Measurements from ENCODE around the gene CKLF. TPM values are rescaled to one million over a fixed set of nuclear protein-coding genes. Genes with fewer than 3 reads are reported as not detected.

The CKLF gene
- total RNA-seq (ENCODE audit: unreplicated experiment): 17.9 TPM
- long read RNA-seq, partial matches to known transcripts: 0 of 2 reads
- long read RNA-seq, other reads (novel, unspliced or antisense): 0 of 2 reads

- H3K27ac Mint-ChIP-seq (ENCODE audit: unreplicated experiment): peak within 1 kb of the TSS; percentile 31
- H3K4me1 Mint-ChIP-seq (ENCODE audit: low read depth, unreplicated experiment): peaks cover 14% of the 10 kb centered on the region
- no peaks in the 10 kb centered on the region for H3K36me3 Mint-ChIP-seq (ENCODE audit: unreplicated experiment)
- H3K9me3 Mint-ChIP-seq (ENCODE audit: unreplicated experiment): peaks cover 7% of the 10 kb centered on the region
- peak; percentile 89 for DNase-seq
- peaks cover 4% of the 10 kb centered on the region for H3K27me3 Mint-ChIP-seq (ENCODE audit: unreplicated experiment)
- peak within 1 kb of the TSS; percentile 89 for H3K4me3 Mint-ChIP-seq (ENCODE audit: unreplicated experiment)
- no peak for TF ChIP-seq CTCF (IDR thresholded peaks at IDR 0.05; ENCODE audit: partially characterized antibody, unreplicated experiment)
Measured at GRCh38 chr16:66552286-66553177, at the start of gene CKLF. Gene CKLF, plus strand, starts transcription at chr16:66552576. Its CDS starts 140 bp downstream, at chr16:66552716.

- Mint-ChIP-seq H3K4me1 (ENCODE audit: low read depth, unreplicated experiment) (peaks cover 8% of the 10 kb centered on the region), H3K9me3 (ENCODE audit: unreplicated experiment) (peaks cover 3% of the 10 kb centered on the region), H3K27ac (ENCODE audit: unreplicated experiment) (no peak overlapping the region), H3K4me3 (ENCODE audit: unreplicated experiment) (peak overlapping the region; percentile 14), H3K36me3 (ENCODE audit: unreplicated experiment) (no peaks in the 10 kb centered on the region), H3K27me3 (ENCODE audit: unreplicated experiment) (no peaks in the 10 kb centered on the region)
- no peak for DNase-seq
- no peak for TF ChIP-seq CTCF (IDR thresholded peaks at IDR 0.05; ENCODE audit: partially characterized antibody, unreplicated experiment)
Measured at GRCh38 chr16:66503030-66503429, 49.3 kb upstream of the CKLF start.

- TF ChIP-seq CTCF (IDR thresholded peaks at IDR 0.05; ENCODE audit: partially characterized antibody, unreplicated experiment): no peak
- H3K9me3 Mint-ChIP-seq (ENCODE audit: unreplicated experiment): peaks cover 3% of the 10 kb centered on the region
- H3K4me1 Mint-ChIP-seq (ENCODE audit: low read depth, unreplicated experiment): peaks cover 8% of the 10 kb centered on the region
- no peak overlapping the region for H3K4me3 Mint-ChIP-seq (ENCODE audit: unreplicated experiment)
- DNase-seq: no peak
- no peaks in the 10 kb centered on the region for H3K36me3 Mint-ChIP-seq (ENCODE audit: unreplicated experiment)
- H3K27me3 Mint-ChIP-seq (ENCODE audit: unreplicated experiment): no peaks in the 10 kb centered on the region
- no peak overlapping the region for H3K27ac Mint-ChIP-seq (ENCODE audit: unreplicated experiment)
Measured at GRCh38 chr16:66503612-66504011, 48.8 kb upstream of the CKLF start.

GRCh38 chr16:66507731-66508239 lies 44.6 kb upstream of the CKLF start:
- H3K4me3 Mint-ChIP-seq (ENCODE audit: unreplicated experiment): no peak overlapping the region
- no peak overlapping the region for H3K27ac Mint-ChIP-seq (ENCODE audit: unreplicated experiment)
- no peak for TF ChIP-seq CTCF (IDR thresholded peaks at IDR 0.05; ENCODE audit: partially characterized antibody, unreplicated experiment)
- no peaks in the 10 kb centered on the region for H3K36me3 Mint-ChIP-seq (ENCODE audit: unreplicated experiment)
- DNase-seq: no peak
- peaks cover 10% of the 10 kb centered on the region for H3K9me3 Mint-ChIP-seq (ENCODE audit: unreplicated experiment)
- H3K4me1 Mint-ChIP-seq (ENCODE audit: low read depth, unreplicated experiment): peaks cover 23% of the 10 kb centered on the region
- H3K27me3 Mint-ChIP-seq (ENCODE audit: unreplicated experiment): peaks cover 13% of the 10 kb centered on the region
